ENCODE measurements around the gene AVPR1B.

AVPR1B gene

GRCh38 chr1:206081856-206082255, 35.3 kb downstream of the AVPR1B start:
- no peak for TF ChIP-seq CTCF (IDR thresholded peaks at IDR 0.05)
- no peak for TF ChIP-seq ZFX (IDR thresholded peaks at IDR 0.05; ENCODE audit: borderline replicate concordance)
- no peak overlapping the region for H3K27ac ChIP-seq

GRCh38 chr1:206080026-206080820, 37.0 kb downstream of the AVPR1B start:
- H3K27ac ChIP-seq, result no peak overlapping the region
- TF ChIP-seq CTCF (IDR thresholded peaks at IDR 0.05) (no peak), ZFX (IDR thresholded peaks at IDR 0.05; ENCODE audit: borderline replicate concordance) (no peak)

GRCh38 chr1:206079135-206079534, 38.1 kb downstream of the AVPR1B start:
- TF ChIP-seq CTCF (IDR thresholded peaks at IDR 0.05) (no peak), ZFX (IDR thresholded peaks at IDR 0.05; ENCODE audit: borderline replicate concordance) (no peak)

GRCh38 chr1:206075786-206076755, 41.1 kb downstream of the AVPR1B start:
- no peak overlapping the region for H3K27ac ChIP-seq
- no peak for TF ChIP-seq ZFX (IDR thresholded peaks at IDR 0.05; ENCODE audit: borderline replicate concordance)
- TF ChIP-seq CTCF (IDR thresholded peaks at IDR 0.05), result no peak

More at GRCh38 chr1:206079135-206079534, 38.1 kb downstream of the AVPR1B start:
- no peak overlapping the region for H3K27ac ChIP-seq

- H3K27ac ChIP-seq, result no peak overlapping the region
- no peak for TF ChIP-seq ZFX (IDR thresholded peaks at IDR 0.05; ENCODE audit: borderline replicate concordance)
- TF ChIP-seq CTCF (IDR thresholded peaks at IDR 0.05), result no peak
Measured at GRCh38 chr1:206074839-206075238, 42.3 kb downstream of the AVPR1B start.

GRCh38 chr1:206070627-206071304, 46.4 kb downstream of the AVPR1B start:
- no peak overlapping the region for H3K27ac ChIP-seq
- TF ChIP-seq CTCF (IDR thresholded peaks at IDR 0.05) (no peak), ZFX (IDR thresholded peaks at IDR 0.05; ENCODE audit: borderline replicate concordance) (no peak)
